Endothelial cell of umbilical vein (primary cell): ENCODE measurements around the gene MS4A6E. TPM values are rescaled to one million over a fixed set of nuclear protein-coding genes. Genes with fewer than 3 reads are reported as not detected.

ENCODE experiments used
- BruUV-seq: library from RNA; stranded (reverse); fragments of 400-500 nt; replicated peaks from 2 replicates; lab custom pipeline; 2021; lab: Mats Ljungman, UMichigan
- CTCF ChIA-PET: fragments of 300-600, 350-600 bp; sonication (Branson Sonifier 250); formaldehyde crosslinking; loops from one replicate; lab custom pipeline; 2021; ENCODE audit warnings: antibody characterized with exemption, inconsistent platforms; lab: Charles Lee
- POLR2A ChIA-PET: fragments of 300-600, 350-600 bp; sonication (Branson Sonifier 250); formaldehyde crosslinking; loops from one replicate; lab custom pipeline; 2021; ENCODE audit warnings: antibody characterized with exemption, inconsistent platforms; lab: Charles Lee
- DNase-seq: peaks from one replicate; pipeline ENCODE4 v3.0.0-alpha.2; 2011; ENCODE audit warnings: low read depth, low spot score
- FAIRE-seq: peaks from 2 replicates; lab custom pipeline; 2011; peaks lifted over from hg19 to GRCh38; lab: Jason Lieb, UNC
- H2AFZ ChIP-seq: 2 replicates; pipeline ENCODE4 v1.6.0; 2012; ENCODE audit warnings: low read depth, low read length, control low read depth, inconsistent platforms
- H3K27ac ChIP-seq: 2 replicates; pipeline ENCODE4 v1.5.1; 2011; ENCODE audit warnings: low read depth, mild to moderate bottlenecking, control low read depth, low read length, moderate library complexity; ENCODE audit not compliant: insufficient read depth
- H3K27me3 ChIP-seq, 2 experiments: 2 replicates each; pipeline versions ENCODE4 v1.6.0 to v1.6.1; 2011; ENCODE audit warnings: low read length in 2 of 2, mixed read lengths in 1 of 2; ENCODE audit not compliant: control insufficient read depth in 2 of 2, insufficient read depth in 2 of 2
- H3K36me3 ChIP-seq, 2 experiments: 2 replicates in 1 of 2; 3 replicates in 1 of 2; pipeline ENCODE4 v1.5.1; 2011; ENCODE audit warnings: low read length in 2 of 2, mild to moderate bottlenecking in 1 of 2, moderate library complexity in 1 of 2; ENCODE audit not compliant: control insufficient read depth in 2 of 2, insufficient read depth in 2 of 2; ENCODE audit errors: extremely low read depth in 1 of 2
- H3K4me1 ChIP-seq: 3 replicates; pipeline ENCODE4 v1.5.1; 2011; ENCODE audit warnings: mild to moderate bottlenecking, low read length; ENCODE audit not compliant: control insufficient read depth, insufficient read depth; ENCODE audit errors: extremely low read depth
- H3K4me2 ChIP-seq: 2 replicates; pipeline ENCODE4 v1.6.1; 2011; ENCODE audit warnings: low read length, control low read depth, mixed read lengths; ENCODE audit not compliant: insufficient read depth
- H3K4me3 ChIP-seq, 3 experiments: fragments of 200-600 bp in 1 of 3; sonication (generic), shearing (Covaris generic) in 1 of 3; replicated peaks in 1 of 3; 2 replicates each; pipeline ENCODE4 v1.5.1; 2011 to 2016; ENCODE audit warnings: control low read depth in 3 of 3, low read length in 3 of 3, mild to moderate bottlenecking in 2 of 3, inconsistent platforms in 1 of 3, low read depth in 1 of 3, moderate library complexity in 1 of 3; ENCODE audit not compliant: insufficient read depth in 1 of 3
- H3K79me2 ChIP-seq: 2 replicates; pipeline ENCODE4 v1.6.0; 2012; ENCODE audit warnings: low read length, inconsistent platforms; ENCODE audit not compliant: control insufficient read depth, insufficient read depth
- H3K9ac ChIP-seq: replicated peaks from 2 replicates; pipeline ENCODE3; 2011; ENCODE audit warnings: low read length, control low read depth; ENCODE audit not compliant: insufficient read depth; ENCODE audit errors: extremely low read depth
- H3K9me1 ChIP-seq: replicated peaks from 3 replicates; pipeline ENCODE4 v1.6.0; 2011; ENCODE audit warnings: mild to moderate bottlenecking, low read length; ENCODE audit not compliant: control insufficient read depth, insufficient read depth; ENCODE audit errors: extremely low read depth
- H3K9me3 ChIP-seq: replicated peaks from 2 replicates; pipeline ENCODE4 v1.5.1; 2012; ENCODE audit warnings: low read length, inconsistent platforms; ENCODE audit not compliant: control insufficient read depth, insufficient read depth
- H4K20me1 ChIP-seq: replicated peaks from 2 replicates; pipeline ENCODE3; 2011; ENCODE audit warnings: mild to moderate bottlenecking, low read length; ENCODE audit not compliant: control insufficient read depth, insufficient read depth; ENCODE audit errors: extremely low read depth
- CTCF ChIP-seq, 2 donors: IDR thresholded peaks; 1 replicate in 1 of 2; 2 replicates in 1 of 2; pipeline ENCODE4 v1.5.1; 2011; ENCODE audit warnings: low read length in 2 of 2, mild to moderate bottlenecking in 2 of 2, moderate library complexity in 2 of 2, control low read depth in 1 of 2, inconsistent platforms in 1 of 2, low read depth in 1 of 2; ENCODE audit not compliant: insufficient read depth in 1 of 2; ENCODE audit errors: extremely low read depth in 1 of 2
- EZH2 ChIP-seq: IDR thresholded peaks from 2 replicates; pipeline ENCODE4 v1.6.1; 2012; ENCODE audit warnings: borderline replicate concordance, low read depth, mild to moderate bottlenecking, moderate library complexity, low read length, inconsistent platforms; ENCODE audit not compliant: severe bottlenecking
- FOS ChIP-seq: IDR thresholded peaks from 2 replicates; pipeline ENCODE4 v1.6.1; 2011; ENCODE audit warnings: mild to moderate bottlenecking, low read length, moderate library complexity, borderline replicate concordance; ENCODE audit not compliant: insufficient read depth
- GATA2 ChIP-seq: IDR thresholded peaks from 2 replicates; pipeline ENCODE4 v1.7.0; 2011; ENCODE audit warnings: low read depth, mild to moderate bottlenecking, moderate library complexity, mixed read lengths, low read length; ENCODE audit not compliant: insufficient read length, insufficient read depth
- JUN ChIP-seq: IDR thresholded peaks from 2 replicates; pipeline ENCODE4 v1.6.1; 2011; ENCODE audit warnings: borderline replicate concordance, low read depth; ENCODE audit not compliant: insufficient read length, insufficient read depth
- MAX ChIP-seq: IDR thresholded peaks from 2 replicates; pipeline ENCODE4 v1.6.1; 2011; ENCODE audit not compliant: insufficient read depth, insufficient read length
- MYC ChIP-seq: IDR thresholded peaks from one replicate; pipeline ENCODE4 v1.6.1; 2011; ENCODE audit warnings: mild to moderate bottlenecking, low read depth, low read length
- POLR2A ChIP-seq: IDR thresholded peaks from 2 replicates; pipeline ENCODE4 v1.6.1; 2012; ENCODE audit warnings: low read depth, mild to moderate bottlenecking, control low read depth, low read length
- POLR2AphosphoS5 ChIP-seq: IDR thresholded peaks from 2 replicates; pipeline ENCODE4 v1.6.1; 2012; ENCODE audit warnings: low read depth, mild to moderate bottlenecking, control low read depth, low read length, moderate library complexity; ENCODE audit not compliant: insufficient read depth
- dilution Hi-C: fragments of 300-500 bp; cut with MboI; formaldehyde crosslinking; loops from one replicate; pipeline ENCODE4 v1.15.0; 2019; ENCODE audit warnings: low sequenced_read_pairs; ENCODE audit not compliant: extremely low pct_ligation_motif_present
- intact Hi-C: fragments of 100-400 bp; cut with micrococcal nuclease; formaldehyde crosslinking; loops from one replicate; pipeline ENCODE4 v1.10.0; 2022
- polyA plus RNA-seq, 4 experiments: library from polyadenylated mRNA; depleted of rRNA in 3 of 4; stranded (reverse) in 3 of 4; unstranded in 1 of 4; fragments of >200 nt; gene quantifications; 2 replicates each; pipeline versions ENCODE4 v1.2.1 to v1.2.3, GENCODE V29; 2011 to 2012; ENCODE audit warnings: missing spikeins in 1 of 4
- total RNA-seq: library from RNA; stranded (reverse); gene quantifications from 2 replicates; pipeline ENCODE4 v1.2.3, GENCODE V29; 2021

Gene MS4A6E
- total and polyA plus RNA-seq, 2 donors (not counting 3 experiments of a cell fraction or from before 2014, with no cell fraction given), result not detected

GRCh38 chr11:60371854-60372253, 44.8 kb downstream of the MS4A6E start:
- BruUV-seq, result no TSS peak
- Histone ChIP-seq H3K4me3 (no peak overlapping the region), H3K27ac (no peak overlapping the region), H3K9me3 (no peaks in the 10 kb centered on the region), H2AFZ (no peak overlapping the region), H3K9me1 (no peaks in the 10 kb centered on the region), H3K4me2 (no peak overlapping the region), H3K9ac (no peak overlapping the region), H3K4me1 (peaks cover 16% of the 10 kb centered on the region), H3K79me2 (no peaks in the 10 kb centered on the region), H3K36me3 (no peaks in the 10 kb centered on the region), H4K20me1 (no peaks in the 10 kb centered on the region), H3K27me3 (peaks cover 3 to 6% of the 10 kb centered on the region in 2 experiments)
- dilution Hi-C loops (no loop called here), intact Hi-C loops (loop anchor here (2.0 kb wide), 1 partner anchor 203 kb away; no protein-coding TSS in a partner anchor)
- ChIA-PET POLR2A (no interaction called here), CTCF (interaction anchor here (1.9 to 3.4 kb wide), 2 partner anchors 9 to 38 kb away, joined by 6 to 25 read pairs; no protein-coding TSS in a partner anchor)
- DNase-seq (no peak), FAIRE-seq (no peak)
- TF ChIP-seq EZH2, result no peak
- TF ChIP-seq CTCF (IDR thresholded peaks at IDR 0.05; ENCODE audit: extremely low read depth in 1 of 2, insufficient read depth in 1 of 2, low read depth in 1 of 2, low read length in 2 of 2), result no peak
- TF ChIP-seq FOS, result no peak
- no peak for TF ChIP-seq MYC
- TF ChIP-seq JUN, result no peak
- no peak for TF ChIP-seq POLR2AphosphoS5
- no peak for TF ChIP-seq MAX
- TF ChIP-seq GATA2, result no peak
- TF ChIP-seq POLR2A, result no peak
